OCI-LY7 (cell line): ENCODE results near the gene GPR87. TPM values are rescaled to one million over a fixed set of nuclear protein-coding genes. Genes with fewer than 3 reads are reported as not detected.

Experiments
- BruUV-seq: library from RNA; stranded (reverse); fragments of 400-500 nt; replicated peaks from 2 replicates; lab custom pipeline; 2021; lab: Mats Ljungman, UMichigan
- CTCF ChIA-PET: fragments of 300-600 bp; sonication (Branson Sonifier 250); formaldehyde crosslinking; loops from one replicate; lab custom pipeline; 2022; ENCODE audit warnings: antibody characterized with exemption; ENCODE audit not compliant: unreplicated experiment; lab: Charles Lee
- POLR2A ChIA-PET: fragments of 300-600 bp; sonication (Branson Sonifier 250); formaldehyde crosslinking; loops from one replicate; lab custom pipeline; 2022; ENCODE audit warnings: antibody characterized with exemption; lab: Charles Lee
- DNase-seq: peaks from one replicate; pipeline ENCODE4 v3.0.0-alpha.2; 2015; ENCODE audit warnings: low spot score
- H2AFZ ChIP-seq: fragments of 200-600 bp; sonication (generic), shearing (Covaris generic); 2 replicates; pipeline ENCODE4 v1.6.1; 2014; ENCODE audit warnings: mild to moderate bottlenecking, antibody characterized with exemption, low read length, moderate library complexity
- H3K27ac ChIP-seq: fragments of 200-600 bp; sonication (generic); 2 replicates; pipeline ENCODE4 v1.5.1; 2014; ENCODE audit warnings: mixed run types, low read depth, mild to moderate bottlenecking, moderate library complexity, low read length, inconsistent platforms; ENCODE audit not compliant: poor library complexity, severe bottlenecking
- H3K36me3 ChIP-seq: fragments of 200-600 bp; sonication (generic); 2 replicates; pipeline ENCODE4 v1.6.1; 2014; ENCODE audit warnings: mild to moderate bottlenecking, antibody characterized with exemption, low read length, moderate library complexity, mixed read lengths; ENCODE audit not compliant: insufficient read depth
- H3K4me1 ChIP-seq: fragments of 200-600 bp; sonication (generic); 2 replicates; pipeline ENCODE4 v1.5.1; 2014; ENCODE audit warnings: mild to moderate bottlenecking, low read length; ENCODE audit not compliant: insufficient read depth, poor library complexity, severe bottlenecking
- H3K4me2 ChIP-seq: fragments of 200-600 bp; sonication (generic); 2 replicates; pipeline ENCODE4 v1.6.1; 2014; ENCODE audit warnings: mild to moderate bottlenecking, low read length
- H3K4me3 ChIP-seq: fragments of 200-600 bp; sonication (generic); 2 replicates; pipeline ENCODE4 v1.5.1; 2014; ENCODE audit warnings: mild to moderate bottlenecking, low read depth, low read length; ENCODE audit not compliant: poor library complexity, severe bottlenecking
- H3K79me2 ChIP-seq: fragments of 200-600 bp; sonication (generic); 2 replicates; pipeline ENCODE4 v1.6.1; 2016; ENCODE audit warnings: low read depth, mild to moderate bottlenecking, low read length, moderate library complexity, mixed read lengths; ENCODE audit not compliant: insufficient read depth
- H3K9me2 ChIP-seq: fragments of 200-600 bp; sonication (generic); 2 replicates; pipeline ENCODE4 v1.6.1; 2016; ENCODE audit warnings: mild to moderate bottlenecking, low read length, mixed read lengths; ENCODE audit not compliant: insufficient read depth
- H3K9me3 ChIP-seq: fragments of 200-600 bp; sonication (generic); 2 replicates; pipeline ENCODE4 v1.6.1; 2014; ENCODE audit warnings: mild to moderate bottlenecking, mixed run types, low read length, mixed read lengths
- H4K20me1 ChIP-seq: fragments of 200-600 bp; sonication (generic); 2 replicates; pipeline ENCODE4 v1.6.1; 2014; ENCODE audit warnings: mild to moderate bottlenecking, antibody characterized with exemption, low read length, moderate library complexity, mixed read lengths; ENCODE audit not compliant: insufficient read depth
- CTCF ChIP-seq: fragments of 200-600 bp; sonication (generic); conservative IDR thresholded peaks from 2 replicates; pipeline ENCODE4 v1.5.1; 2014; ENCODE audit warnings: mild to moderate bottlenecking, antibody characterized with exemption, low read length, moderate library complexity, mixed read lengths
- EZH2phosphoT487 ChIP-seq: fragments of 200-600 bp; sonication (generic); IDR thresholded peaks from 2 replicates; pipeline ENCODE4 v1.6.1; 2018; ENCODE audit warnings: low read depth, borderline replicate concordance, mild to moderate bottlenecking, mixed run types, antibody characterized with exemption, low read length, moderate library complexity, mixed read lengths
- intact Hi-C: fragments of 100-400 bp; cut with micrococcal nuclease; formaldehyde crosslinking; loops from one replicate; pipeline ENCODE4 v1.10.0; 2022; ENCODE audit not compliant: unreplicated experiment
- total RNA-seq, 2 experiments: library from RNA; depleted of rRNA in 1 of 2; stranded (reverse); fragments of >200 nt in 1 of 2; shearing (Covaris generic) in 1 of 2; gene quantifications; 2 replicates each; pipeline ENCODE4 v1.2.3, GENCODE V29; 2014 to 2022

Gene GPR87
- total RNA-seq, 2 experiments from 2014 or later, result not detected

DNA sequence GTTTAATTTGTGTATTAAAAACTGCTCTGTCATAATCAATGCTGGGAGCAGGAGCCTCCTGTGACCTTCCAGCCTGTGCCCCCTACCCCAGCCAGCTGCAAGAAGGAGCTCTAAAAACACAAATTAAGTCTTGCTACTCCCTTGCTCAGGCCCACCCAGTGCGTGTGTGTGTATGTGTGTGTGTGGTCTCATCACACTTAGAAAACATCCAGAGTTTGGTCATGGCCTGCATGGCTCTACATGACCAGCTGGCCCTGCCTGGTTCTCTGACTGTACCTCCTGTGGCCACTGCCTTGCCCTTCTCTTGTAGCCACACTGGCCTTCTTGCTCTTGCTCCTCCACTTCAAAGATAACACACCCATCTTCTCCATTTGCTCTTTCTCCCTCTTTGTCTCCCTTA is 52.0 kb downstream of the GPR87 start:
- Histone ChIP-seq H3K27ac (no peak overlapping the region), H3K9me2 (no peaks in the 10 kb centered on the region), H3K79me2 (no peaks in the 10 kb centered on the region), H3K4me2 (no peak overlapping the region), H3K4me3 (no peak overlapping the region), H2AFZ (no peak overlapping the region), H3K4me1 (peaks cover 20% of the 10 kb centered on the region), H3K36me3 (no peaks in the 10 kb centered on the region), H4K20me1 (peaks cover 5% of the 10 kb centered on the region; the same call in 1 of the 2 replicates), H3K9me3 (no peaks in the 10 kb centered on the region)
- TF ChIP-seq EZH2phosphoT487 (no peak), CTCF (no peak)
- no TSS peak for BruUV-seq
- CTCF ChIA-PET, result no interaction called here
- POLR2A ChIA-PET, result no interaction called here
- intact Hi-C loops, result no loop called here
- no peak for DNase-seq

- intact Hi-C loops, result no loop called here
- Histone ChIP-seq H3K79me2 (no peaks in the 10 kb centered on the region), H3K4me2 (no peak overlapping the region), H3K9me3 (no peaks in the 10 kb centered on the region), H2AFZ (no peak overlapping the region), H4K20me1 (peaks cover 5% of the 10 kb centered on the region; the same call in 1 of the 2 replicates), H3K36me3 (no peaks in the 10 kb centered on the region), H3K4me3 (no peak overlapping the region), H3K27ac (no peak overlapping the region), H3K4me1 (peaks cover 20% of the 10 kb centered on the region), H3K9me2 (no peaks in the 10 kb centered on the region)
- DNase-seq, result no peak
- ChIA-PET CTCF (no interaction called here), POLR2A (interaction anchor here (0.6 to 1.4 kb wide), 3 partner anchors 10 to 58 kb away, joined by 3 to 5 read pairs (median 4); no protein-coding TSS in a partner anchor)
- TF ChIP-seq EZH2phosphoT487 (no peak), CTCF (no peak)
- BruUV-seq, result no TSS peak
Measured at GRCh38 chr3:151262871-151263525, 53.6 kb downstream of the GPR87 start.

DNA sequence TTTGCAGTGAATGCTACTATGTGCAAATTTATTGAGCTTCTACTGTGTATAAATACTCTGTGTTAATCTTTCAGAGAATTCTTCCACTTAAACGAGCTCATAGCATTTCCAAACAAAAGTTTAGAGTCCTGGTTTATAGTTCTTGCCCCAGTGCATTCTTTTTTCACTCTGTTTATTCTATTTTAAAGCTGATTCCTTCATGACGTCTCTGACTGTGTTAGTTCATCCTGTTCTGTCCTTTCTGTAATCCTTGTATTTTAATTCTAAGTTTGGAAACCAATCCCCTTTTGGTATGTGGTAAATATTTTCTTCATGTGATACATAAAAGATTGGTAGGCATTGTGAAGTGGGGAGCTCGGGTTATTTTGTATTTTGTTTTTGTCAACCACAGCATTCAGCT is 57.0 kb downstream of the GPR87 start:
- Histone ChIP-seq H3K9me3 (no peaks in the 10 kb centered on the region), H3K27ac (no peak overlapping the region), H3K4me3 (no peak overlapping the region), H4K20me1 (no peaks in the 10 kb centered on the region), H3K4me1 (no peaks in the 10 kb centered on the region), H3K79me2 (no peaks in the 10 kb centered on the region), H3K4me2 (no peak overlapping the region), H3K36me3 (no peaks in the 10 kb centered on the region), H2AFZ (no peak overlapping the region), H3K9me2 (no peaks in the 10 kb centered on the region)
- no TSS peak for BruUV-seq
- intact Hi-C loops, result no loop called here
- POLR2A ChIA-PET, result interaction anchor here (0.6 kb wide), 1 partner anchor 13 kb away, joined by 3 read pairs; no protein-coding TSS in a partner anchor
- CTCF ChIA-PET, result no interaction called here
- no peak for TF ChIP-seq EZH2phosphoT487
- TF ChIP-seq CTCF, result no peak
- DNase-seq, result no peak
